ELR (cell line): Measurements from ENCODE around the gene SH3D19.
"Not testable (repeated sequence)": the region's sequence is repeated elsewhere in the genome, so short reads cannot be mapped to it uniquely, and the experiment has no call there.

Source experiments
- DNase-seq: peaks from one replicate; pipeline ENCODE4 v3.0.0-alpha.2; 2015; ENCODE audit warnings: low read depth

Gene SH3D19

DNA sequence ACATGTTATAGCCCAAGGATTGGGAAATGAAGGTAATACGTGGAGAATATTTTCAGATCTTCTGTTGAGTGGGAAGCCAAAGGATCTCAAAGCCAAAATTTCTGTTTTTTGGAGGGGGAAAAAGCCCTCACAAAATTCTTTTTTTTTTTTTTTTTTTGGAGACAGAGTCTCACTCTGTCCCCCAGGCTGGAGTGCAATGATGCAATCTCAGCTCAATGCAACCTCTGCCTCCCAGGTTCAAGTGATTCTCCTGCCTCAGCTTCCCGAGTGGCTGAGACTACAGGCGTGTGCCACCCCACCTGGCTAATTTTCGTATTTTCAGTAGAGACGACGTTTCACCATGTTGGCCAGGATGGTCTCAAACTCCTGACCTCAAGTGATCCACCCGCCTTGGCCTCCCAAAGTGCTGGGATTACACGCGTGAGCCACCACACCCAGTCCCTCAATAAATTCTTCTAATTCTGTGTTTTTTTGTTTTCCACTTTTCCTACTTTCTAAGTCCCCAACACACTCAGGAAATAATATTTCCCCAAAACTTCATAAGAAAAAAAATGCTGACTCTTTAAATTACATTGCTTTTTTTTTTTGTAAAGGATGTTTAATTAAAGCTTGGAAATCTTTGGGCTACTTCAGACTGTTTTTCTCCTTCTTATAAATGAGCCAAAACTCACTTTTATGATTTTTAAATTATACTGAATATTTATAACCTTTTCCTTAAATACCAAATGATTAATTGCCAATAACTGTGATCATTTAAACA, 174.4 kb downstream of the SH3D19 start:
- no peak for DNase-seq

DNA sequence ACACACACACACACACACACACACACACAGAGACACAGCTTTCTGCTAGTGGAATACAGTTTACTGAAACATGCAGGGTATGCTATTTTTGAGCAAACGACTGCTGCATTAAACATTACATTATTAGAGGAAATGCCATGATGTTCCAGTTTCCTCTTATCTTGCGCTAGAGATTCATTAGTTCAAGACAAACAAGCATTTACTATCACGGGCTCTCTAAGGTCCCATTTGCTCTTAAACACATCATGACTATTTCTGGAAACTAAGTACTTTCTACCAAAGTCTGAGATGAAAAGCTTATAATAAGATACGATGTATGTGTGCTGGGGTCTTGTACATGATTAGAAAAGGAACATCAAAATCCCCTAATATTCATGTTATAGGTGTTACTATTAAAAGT, 177.1 kb downstream of the SH3D19 start:
- no peak for DNase-seq

DNA sequence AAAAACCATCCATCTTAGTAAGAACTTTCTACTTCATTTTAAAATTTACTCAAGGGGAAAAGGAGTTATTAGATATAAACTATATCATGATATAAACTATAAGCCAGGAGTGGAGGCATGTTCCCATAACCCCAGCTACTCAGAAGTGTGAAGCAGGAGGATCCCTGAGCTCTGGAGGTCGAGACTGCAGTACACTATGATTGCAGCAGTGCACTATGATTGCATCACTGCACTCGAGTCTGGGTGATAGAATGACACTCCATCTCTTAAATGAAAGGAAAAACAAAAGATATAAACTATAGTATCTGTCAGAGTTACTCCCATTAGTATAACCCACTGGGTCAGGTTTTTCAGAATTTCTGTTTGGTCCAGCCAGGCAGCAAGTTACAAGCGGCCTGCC, 178.4 kb downstream of the SH3D19 start:
- DNase-seq: no peak

DNA sequence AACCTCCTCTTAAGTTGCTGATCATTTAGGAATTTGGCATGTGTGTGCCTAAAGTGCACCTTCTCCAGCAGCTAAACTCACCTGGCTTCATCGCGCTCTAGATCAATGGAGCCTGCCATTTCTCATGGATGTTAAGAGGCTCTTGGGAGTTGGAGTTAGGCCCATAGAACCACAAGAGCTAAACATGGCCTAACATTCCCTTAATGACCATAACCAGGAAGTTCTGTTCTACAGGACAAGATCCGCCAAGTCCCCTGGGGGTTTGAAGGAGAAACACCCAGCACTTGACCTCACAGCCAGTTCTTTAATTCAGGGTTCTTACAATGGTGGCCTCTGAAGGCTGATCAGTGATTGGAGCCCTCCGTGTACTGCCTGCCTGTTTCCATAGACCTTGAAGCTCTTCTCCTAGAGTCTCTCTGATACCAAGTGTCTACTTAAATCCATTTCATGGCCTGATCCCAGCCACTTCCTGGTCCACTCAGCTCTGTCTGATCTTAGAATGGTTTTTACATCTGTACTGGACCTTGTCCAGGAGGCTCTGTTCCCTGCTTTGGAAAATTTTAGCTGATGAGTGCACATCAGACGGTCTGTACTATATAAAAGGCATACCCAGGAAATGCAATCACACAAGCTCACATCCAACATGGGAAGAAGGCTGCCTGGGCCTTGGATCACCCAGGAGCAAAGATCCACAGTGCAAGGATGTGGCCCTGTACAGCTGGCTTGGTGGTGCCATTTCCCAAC, 180.9 kb downstream of the SH3D19 start:
- DNase-seq: no peak

DNA sequence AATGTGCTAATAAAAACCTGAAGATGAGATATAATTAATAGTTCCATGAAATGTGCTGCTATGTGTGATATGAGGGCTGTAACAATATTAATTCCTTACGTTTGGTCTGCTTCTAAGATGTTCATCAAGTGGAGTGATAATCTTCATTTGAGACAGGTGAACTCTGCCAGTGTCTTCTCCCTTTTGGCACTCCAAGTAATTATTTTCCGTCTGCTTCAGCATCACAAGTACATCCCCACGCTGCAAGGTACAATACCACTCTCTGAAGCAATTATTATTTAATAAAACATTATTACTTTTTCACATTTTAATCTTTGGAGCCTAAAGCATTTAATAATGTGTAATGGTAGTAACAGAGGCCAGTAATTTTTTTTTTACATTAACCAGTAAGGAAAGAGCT, 181.6 kb downstream of the SH3D19 start:
- no peak for DNase-seq

DNA sequence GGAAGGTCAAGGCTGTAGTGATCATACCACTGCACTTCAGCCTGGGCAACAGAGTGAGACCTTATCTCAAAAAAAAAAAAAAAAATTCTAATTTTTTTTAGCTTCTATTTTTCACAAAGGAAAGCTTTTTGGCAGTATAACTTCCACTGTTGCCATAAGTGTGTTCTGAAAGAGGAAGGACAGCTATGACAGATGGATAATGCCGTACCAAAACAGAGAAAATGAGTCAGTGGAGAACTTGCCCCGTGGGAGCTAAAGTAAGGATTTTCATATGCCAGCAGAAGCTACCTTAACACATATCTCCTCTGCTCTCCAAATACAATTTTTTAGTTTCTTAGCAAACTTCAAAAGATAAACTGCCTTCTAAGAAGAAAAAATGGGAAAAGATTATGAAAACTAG, 182.2 kb downstream of the SH3D19 start:
- DNase-seq: no peak

DNA sequence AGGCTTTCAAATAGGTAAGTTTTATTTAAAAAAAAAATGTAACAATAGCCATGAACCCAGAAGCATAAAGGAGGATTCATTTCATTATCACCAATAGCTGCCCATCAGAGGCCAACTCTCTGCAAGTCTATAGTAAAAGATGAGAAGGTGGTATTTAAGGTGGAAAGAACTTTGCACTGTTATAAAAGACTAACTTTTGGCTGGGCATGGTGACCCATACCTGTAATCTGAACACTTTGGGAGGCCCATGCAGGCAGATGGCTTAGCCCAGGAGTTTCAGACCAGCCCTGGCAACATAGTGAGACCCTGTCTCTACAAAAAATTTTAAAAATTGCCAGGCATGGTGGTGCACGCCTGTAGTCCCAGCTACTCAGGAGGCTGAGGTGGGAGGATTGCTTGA, 182.6 kb downstream of the SH3D19 start:
- no peak for DNase-seq

DNA sequence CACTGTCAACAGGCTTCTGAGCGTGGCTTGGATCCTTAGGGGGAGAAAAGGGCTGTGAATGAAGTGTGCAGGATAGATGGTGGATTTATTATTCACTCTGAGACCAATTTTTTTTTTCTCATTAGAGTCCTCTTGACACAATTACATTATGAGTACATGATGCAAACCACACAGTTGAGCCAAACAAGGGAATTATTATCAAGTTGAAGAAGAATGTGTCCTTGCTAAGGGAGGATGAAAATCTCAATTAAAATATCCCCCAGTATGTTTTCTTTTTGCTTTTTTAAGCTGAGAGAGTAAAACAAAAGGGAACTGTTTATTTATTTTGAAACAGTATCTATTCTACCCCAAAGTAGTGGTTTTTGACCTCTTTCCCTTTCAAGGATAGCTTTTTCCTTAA, 185.6 kb downstream of the SH3D19 start:
- DNase-seq: no peak

DNA sequence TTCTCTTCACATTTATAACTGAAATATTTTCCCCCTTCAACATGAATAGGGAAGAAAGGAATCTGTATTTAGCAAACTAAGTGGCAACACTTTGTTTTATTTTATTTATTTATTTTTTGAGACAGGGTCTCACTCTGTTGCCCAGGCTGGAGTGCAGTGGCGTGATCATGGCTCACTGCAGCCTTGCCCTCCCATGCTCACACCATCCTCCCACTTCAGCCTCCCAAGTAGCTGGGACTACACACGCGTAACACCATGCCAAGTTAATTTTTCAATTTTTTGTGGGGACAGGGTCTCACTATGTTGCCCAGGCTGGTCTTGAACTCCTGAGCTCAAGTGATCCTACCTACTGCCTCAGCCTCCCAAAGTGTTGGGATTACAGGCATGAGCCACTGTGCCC, 189.4 kb downstream of the SH3D19 start:
- not testable (repeated sequence) for DNase-seq

DNA sequence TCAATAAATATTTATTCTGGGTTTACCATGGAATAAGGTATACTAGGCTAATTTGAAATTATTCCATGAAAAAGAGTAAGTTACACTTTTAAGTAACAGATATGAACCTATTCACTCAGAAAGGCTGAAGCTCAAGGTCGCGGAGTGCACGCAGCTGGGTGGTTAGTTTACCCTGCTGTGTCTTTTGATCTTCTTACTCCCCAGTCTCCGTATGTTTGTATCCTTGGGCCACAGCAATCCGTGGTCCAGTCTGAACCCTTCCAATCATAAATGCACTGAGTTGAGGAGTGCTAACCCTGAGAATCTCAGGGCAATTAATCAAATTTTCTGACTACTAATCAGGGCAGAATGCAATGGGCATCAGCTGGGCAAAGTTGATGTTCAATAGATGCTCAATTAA, 192.1 kb downstream of the SH3D19 start:
- DNase-seq: no peak

DNA sequence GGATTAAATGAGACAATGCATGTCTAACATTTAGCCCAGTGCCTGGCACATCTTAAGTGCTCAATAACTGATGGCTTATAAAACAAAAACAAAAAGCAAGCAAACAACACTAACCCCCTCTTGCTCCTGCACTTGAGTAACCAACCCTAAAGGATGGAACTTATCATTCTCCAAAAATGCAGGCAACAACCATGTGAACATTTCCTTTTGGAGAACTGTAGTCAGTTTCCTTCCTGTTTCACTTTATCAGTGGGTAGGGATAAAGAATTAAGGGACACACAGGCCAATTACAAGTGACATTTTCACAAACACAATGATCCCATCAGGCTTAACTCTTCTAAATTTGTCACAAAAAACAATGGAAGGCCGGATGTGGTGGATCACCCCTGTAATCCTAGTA, 195.6 kb downstream of the SH3D19 start:
- DNase-seq: no peak

DNA sequence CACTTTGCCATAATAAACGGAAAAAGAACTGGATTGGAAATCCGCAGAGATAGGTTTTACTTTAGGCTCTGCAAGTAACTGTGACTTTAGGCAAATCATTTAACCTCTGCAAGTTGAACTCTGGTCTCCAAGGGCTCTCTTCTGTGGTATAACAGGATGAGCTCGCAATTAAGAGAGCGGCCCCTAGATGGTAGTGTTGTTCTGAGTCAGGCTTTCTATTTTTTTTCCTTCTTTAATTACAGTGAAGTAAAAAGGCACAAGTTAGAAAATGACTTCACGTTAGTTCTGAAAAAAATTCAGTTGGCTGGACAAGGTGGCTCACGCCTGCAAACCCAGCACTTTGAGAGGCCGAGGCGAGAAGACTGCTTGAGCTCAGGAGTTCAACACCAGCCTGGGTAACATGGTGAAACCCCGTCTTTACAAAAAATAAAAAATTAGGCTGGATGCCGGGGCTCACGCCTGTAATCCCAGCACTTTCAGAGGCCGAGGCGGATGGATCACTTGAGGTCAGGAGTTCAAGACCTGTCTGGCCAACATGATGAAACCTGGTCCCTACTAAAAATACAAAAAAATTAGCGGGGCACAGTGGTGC, 207.9 kb downstream of the SH3D19 start:
- DNase-seq: peak; percentile 71

DNA sequence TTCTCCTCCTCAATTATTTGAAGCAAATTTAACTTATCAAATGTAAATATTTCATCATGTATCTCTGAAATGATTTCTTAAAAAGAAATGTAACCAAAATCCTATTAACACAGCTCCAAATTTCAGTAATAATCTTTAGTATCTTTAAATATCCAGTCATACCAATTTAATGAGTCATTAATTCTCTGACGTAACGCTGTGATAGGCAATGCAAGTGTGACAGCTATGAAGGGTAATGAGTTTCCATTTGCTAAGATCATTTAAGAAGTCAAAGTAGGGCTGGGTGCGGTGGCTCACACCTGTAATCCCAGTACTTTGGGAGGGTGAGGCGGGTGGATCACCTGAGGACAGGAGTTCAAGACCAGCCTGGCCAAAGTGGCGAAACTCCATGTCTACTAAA, 210.4 kb downstream of the SH3D19 start:
- peak; percentile 42 for DNase-seq

DNA sequence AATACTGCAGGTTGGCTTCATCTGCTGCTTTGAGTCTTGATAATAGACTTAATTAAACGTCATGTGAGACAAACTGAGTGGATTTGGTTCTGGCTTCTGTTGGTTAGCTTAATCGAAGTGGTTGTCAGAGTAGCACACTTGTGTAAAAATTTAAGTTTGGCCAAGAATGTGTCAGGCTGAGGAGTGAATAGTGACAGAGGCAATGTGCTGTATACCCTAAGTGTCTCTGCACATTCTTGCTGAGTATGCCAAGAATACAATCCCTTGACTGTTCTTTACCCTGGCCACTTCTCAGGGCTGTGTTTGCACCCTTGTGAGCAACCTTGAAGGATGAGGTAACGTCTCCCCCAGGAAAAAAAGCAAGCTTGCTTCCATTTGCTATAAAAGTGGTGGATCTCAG, 211.1 kb downstream of the SH3D19 start:
- no peak for DNase-seq

DNA sequence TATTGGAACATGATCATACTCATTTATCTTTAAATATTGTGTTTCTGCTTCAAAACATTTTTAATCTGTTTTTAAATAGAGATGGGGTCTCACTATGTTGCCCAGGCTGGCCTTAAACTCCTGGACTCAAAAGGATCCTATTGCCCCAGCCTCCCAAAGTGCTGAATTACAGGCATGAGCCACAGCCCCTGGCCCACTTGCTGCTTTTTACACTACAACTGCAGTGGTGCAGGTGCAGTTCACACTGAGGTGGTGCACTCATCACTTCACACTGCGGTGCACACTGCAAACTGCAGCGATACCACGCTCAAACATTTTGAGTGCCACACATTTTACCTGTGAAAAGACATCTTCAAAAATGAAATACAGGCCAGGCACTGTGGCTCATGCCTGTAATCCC, 215.2 kb downstream of the SH3D19 start:
- no peak for DNase-seq

DNA sequence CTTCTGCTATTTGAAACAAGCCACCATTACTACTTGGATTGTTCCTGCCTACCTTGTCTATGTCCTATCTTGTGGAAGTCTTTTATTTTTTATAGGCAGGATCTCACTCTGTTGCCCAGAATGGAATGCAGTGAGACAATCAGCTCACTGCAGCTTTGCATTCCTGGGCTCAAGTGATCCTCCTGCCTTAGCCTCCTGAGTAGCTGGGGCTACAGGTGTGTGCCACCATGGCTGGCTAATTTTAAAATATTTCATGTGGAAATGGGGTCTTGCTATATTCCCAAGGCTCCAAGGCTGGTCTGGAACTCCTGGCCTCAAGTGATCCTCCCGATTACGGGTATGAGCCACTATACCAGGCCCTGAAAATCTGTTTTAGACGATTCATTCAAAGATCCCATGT, 218.3 kb downstream of the SH3D19 start:
- no peak for DNase-seq

DNA sequence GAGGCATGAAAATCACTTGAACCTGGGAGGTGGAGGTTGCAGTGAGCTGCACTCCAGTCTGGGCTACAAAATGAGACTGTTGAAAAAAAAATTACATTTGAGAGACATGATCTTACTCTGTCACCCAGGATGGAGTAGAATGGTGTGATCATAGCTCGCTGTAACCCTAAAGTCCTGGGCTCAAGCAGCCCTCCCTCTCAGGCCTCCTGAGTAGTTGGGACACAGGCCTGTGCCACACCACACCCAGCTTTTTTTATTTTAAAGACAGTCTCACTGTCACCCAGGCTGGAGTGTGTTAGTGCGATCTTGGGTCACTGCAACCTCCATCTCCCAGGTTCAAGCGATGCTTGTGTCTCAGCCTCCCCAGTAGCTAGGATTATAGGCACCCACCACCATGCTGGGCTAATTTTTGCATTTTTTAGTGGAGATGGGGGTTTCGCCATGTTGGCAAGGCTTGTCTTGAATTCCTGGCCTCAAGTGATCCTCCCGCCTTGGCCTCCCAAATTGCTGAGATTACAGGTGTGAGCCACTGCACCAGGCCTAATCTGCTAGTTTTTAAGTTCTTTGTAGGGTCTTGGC, 219.9 kb downstream of the SH3D19 start:
- no peak for DNase-seq

DNA sequence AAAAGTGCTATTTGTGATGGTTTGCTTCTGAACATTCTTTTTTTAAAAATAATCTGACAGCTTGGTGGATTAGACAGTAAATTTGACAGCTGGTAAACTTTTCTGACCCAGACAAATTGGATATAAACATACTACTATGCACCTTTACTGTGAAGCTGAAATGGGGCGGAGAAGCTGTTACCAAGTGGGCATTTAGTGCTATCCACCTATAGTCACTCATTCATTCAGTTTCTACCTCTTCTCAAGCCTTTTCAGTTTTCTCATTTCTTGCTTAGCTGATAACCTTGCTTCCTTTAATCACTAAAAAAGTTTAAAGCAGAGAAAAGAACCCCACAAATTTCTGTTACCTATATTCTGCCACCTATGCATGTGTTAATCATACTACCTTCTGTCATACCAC, 220.8 kb downstream of the SH3D19 start:
- no peak for DNase-seq

DNA sequence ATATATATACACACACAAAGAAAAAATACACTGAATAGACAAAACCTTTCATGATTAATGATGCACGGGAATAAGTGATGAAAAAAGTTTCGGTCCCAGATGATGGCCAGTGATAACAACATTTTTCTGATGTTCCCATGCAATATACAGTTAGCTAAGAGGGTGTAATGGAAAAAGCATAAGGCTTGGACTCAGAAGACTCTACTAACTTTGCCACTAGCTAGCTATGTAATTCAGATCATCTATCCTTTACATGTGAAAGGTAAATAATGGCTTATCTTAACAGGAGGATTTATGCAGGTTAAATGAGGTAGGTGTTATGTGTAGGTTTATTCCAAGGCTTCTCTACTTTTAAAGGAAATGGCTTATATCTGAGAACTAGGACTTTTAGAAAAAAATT, 221.6 kb downstream of the SH3D19 start:
- no peak for DNase-seq

DNA sequence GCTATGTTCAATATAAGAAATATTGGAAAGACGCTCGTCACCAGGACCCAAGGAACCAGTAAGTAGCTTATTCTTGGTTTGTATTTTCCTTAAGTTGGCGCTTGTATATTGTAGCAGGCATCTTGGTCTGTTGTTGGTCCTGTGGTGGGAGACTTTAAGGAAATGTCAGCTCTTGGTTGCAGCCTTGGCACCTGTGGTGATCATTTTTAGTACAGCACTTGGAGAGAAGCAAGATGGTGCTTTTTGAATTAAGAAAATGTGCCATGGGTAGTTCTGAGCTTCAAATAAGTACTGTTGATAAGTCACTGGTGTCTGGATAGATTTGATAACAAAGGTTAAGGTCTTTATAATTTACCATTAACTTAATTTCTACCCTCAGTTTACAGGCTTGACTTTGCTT, 224.9 kb downstream of the SH3D19 start:
- DNase-seq: no peak

DNA sequence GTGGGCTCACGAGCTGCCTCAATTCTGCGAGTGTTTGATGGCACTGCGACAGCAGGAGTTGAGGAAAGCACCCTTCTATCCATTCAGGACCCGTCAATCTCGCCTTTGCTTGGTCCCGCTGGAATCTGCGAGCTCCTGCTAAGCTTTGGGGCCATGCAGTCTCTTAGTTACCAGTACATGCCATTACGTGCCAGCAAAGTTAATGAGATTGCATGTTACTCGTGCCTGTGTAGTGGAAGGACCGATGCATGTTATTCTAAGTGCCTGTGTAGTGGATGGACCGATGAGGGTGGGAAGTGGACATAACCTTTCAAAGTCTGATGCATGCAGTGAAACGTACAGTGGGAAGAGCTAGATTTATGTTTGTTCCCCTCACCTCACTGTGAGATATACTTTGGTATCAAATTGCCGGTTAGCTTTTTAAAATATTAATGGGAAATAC, 225.4 kb downstream of the SH3D19 start:
- no peak for DNase-seq

DNA sequence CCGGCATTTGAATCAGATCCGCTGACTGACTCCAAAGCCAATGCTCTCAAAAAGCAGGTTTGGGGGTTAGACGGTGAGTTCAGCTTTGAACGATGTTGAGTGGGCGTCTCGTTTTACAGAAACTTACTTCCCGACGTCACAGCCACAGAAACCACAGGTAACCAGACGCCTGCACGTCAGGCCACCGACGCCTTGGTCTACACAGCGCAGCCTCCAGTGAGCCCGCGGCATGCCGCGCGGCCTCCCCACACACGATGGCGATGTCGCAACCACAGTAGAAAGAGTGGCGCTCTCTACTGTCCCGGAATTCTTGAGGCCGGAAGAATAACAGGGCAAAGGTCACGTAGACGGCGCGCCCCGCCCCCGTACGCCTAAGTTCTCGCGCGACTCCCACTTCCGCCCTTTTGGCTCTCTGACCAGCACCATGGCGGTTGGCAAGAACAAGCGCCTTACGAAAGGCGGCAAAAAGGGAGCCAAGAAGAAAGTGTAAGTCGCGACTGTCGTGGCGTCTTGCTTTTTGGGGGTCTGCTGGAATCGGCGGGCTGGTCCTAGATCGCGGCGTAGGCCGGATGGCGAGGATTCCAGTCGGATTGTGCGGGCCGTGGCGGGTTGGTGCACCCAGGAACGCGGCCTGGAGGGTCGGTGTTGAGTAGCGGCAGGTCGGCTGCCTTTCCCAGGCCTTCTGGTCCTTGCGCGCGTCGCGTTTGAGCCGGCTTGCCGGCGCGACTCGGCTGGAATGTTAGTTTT, 226.0 kb downstream of the SH3D19 start, which contains the start of gene RPS3A:
Gene RPS3A, plus strand, starts transcription at position 400 of the 747 bp plus-strand sequence. Its CDS starts 25 bp downstream, at position 425.
- DNase-seq: peak; percentile 95
